ENCODE data around the gene PARD3B.

DNA sequence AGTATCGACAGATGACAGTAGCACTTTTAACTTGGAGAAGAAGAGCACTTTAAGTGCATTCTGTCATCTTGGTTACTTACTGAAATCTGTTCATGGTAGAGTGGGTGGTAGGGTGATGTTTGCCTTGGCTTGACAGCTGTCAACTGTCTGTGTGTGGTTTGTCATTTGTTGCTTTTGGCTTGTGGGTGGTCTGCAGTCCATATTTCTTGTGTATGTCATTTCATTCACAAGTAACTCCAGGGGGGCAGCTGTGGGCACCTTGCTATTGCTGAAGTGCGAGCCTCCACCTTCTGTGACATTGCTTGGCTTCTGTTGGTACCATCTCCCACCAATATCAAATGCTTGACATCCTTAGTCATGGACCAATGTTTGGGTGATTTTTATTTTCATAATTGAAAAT, 825.5 kb downstream of the PARD3B start:
- TF ChIP-seq, protein P1, sequence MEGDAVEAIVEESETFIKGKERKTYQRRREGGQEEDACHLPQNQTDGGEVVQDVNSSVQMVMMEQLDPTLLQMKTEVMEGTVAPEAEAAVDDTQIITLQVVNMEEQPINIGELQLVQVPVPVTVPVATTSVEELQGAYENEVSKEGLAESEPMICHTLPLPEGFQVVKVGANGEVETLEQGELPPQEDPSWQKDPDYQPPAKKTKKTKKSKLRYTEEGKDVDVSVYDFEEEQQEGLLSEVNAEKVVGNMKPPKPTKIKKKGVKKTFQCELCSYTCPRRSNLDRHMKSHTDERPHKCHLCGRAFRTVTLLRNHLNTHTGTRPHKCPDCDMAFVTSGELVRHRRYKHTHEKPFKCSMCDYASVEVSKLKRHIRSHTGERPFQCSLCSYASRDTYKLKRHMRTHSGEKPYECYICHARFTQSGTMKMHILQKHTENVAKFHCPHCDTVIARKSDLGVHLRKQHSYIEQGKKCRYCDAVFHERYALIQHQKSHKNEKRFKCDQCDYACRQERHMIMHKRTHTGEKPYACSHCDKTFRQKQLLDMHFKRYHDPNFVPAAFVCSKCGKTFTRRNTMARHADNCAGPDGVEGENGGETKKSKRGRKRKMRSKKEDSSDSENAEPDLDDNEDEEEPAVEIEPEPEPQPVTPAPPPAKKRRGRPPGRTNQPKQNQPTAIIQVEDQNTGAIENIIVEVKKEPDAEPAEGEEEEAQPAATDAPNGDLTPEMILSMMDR (conservative IDR thresholded peaks at IDR 0.05; ENCODE audit: low read depth, low read length) = no peak
- TF ChIP-seq EZH2 (IDR thresholded peaks at IDR 0.05; ENCODE audit: borderline replicate concordance, low read depth, low read length, poor library complexity, severe bottlenecking) = no peak

All from A673 (cell line).